ENCODE results near the gene MYO1H.

MYO1H gene

GRCh38 chr12:109352184-109352583 lies 4.5 kb downstream of the MYO1H start:
- TF ChIP-seq CTCF (IDR thresholded peaks at IDR 0.05) (no peak), ZFX (IDR thresholded peaks at IDR 0.05; ENCODE audit: borderline replicate concordance) (no peak)

GRCh38 chr12:109356577-109356976 lies 8.9 kb downstream of the MYO1H start:
- TF ChIP-seq CTCF (IDR thresholded peaks at IDR 0.05) (no peak), ZFX (IDR thresholded peaks at IDR 0.05; ENCODE audit: borderline replicate concordance) (no peak)
- no peak overlapping the region for H3K27ac ChIP-seq

More at GRCh38 chr12:109352184-109352583, 4.5 kb downstream of the MYO1H start:
- H3K27ac ChIP-seq, result no peak overlapping the region

- no peak overlapping the region for H3K27ac ChIP-seq
- no peak for TF ChIP-seq ZFX (IDR thresholded peaks at IDR 0.05; ENCODE audit: borderline replicate concordance)
Observed at GRCh38 chr12:109357032-109357431, 9.3 kb downstream of the MYO1H start.

- no peak overlapping the region for H3K27ac ChIP-seq
- TF ChIP-seq CTCF (IDR thresholded peaks at IDR 0.05) (no peak), ZFX (IDR thresholded peaks at IDR 0.05; ENCODE audit: borderline replicate concordance) (no peak)
Observed at GRCh38 chr12:109358154-109358869, 10.6 kb downstream of the MYO1H start.

GRCh38 chr12:109359131-109359690 lies 11.5 kb downstream of the MYO1H start:
- TF ChIP-seq CTCF (IDR thresholded peaks at IDR 0.05) (no peak), ZFX (IDR thresholded peaks at IDR 0.05; ENCODE audit: borderline replicate concordance) (no peak)
- H3K27ac ChIP-seq, result no peak overlapping the region

- TF ChIP-seq CTCF (IDR thresholded peaks at IDR 0.05), result no peak
- no peak for TF ChIP-seq ZFX (IDR thresholded peaks at IDR 0.05; ENCODE audit: borderline replicate concordance)
- no peak overlapping the region for H3K27ac ChIP-seq
Observed at GRCh38 chr12:109369831-109370230, 22.1 kb downstream of the MYO1H start.

- TF ChIP-seq ZFX (IDR thresholded peaks at IDR 0.05; ENCODE audit: borderline replicate concordance), result no peak
- TF ChIP-seq CTCF (IDR thresholded peaks at IDR 0.05), result no peak
- H3K27ac ChIP-seq, result no peak overlapping the region
Observed at GRCh38 chr12:109377139-109377685, 29.5 kb downstream of the MYO1H start.
